HG03378 (cell line): ENCODE measurements around the gene DENND11.
A peak's percentile ranks its signal among the peaks of the same experiment; 100 is the strongest.

Source experiments
- ATAC-seq: cut with Tn5 transposase; IDR thresholded peaks from one replicate; pipeline ENCODE4 v1.9.1; 2021; ENCODE audit warnings: mild to moderate bottlenecking, moderate library complexity; ENCODE audit not compliant: unreplicated experiment

The DENND11 gene

GRCh38 chr7:141702047-141702567 is at the start of gene DENND11:
TSS of gene DENND11 (minus strand) at chr7:141702166. CDS start at chr7:141702153, 13 bp downstream.
- ATAC-seq = peak; percentile 48

- no peak for ATAC-seq
Measured at GRCh38 chr7:141748396-141748795, 46.4 kb upstream of the DENND11 start.

- no peak for ATAC-seq
Measured at GRCh38 chr7:141744131-141744530, 42.2 kb upstream of the DENND11 start.

- no peak for ATAC-seq
Measured at GRCh38 chr7:141742229-141742628, 40.3 kb upstream of the DENND11 start.

GRCh38 chr7:141739250-141739649 is 37.3 kb upstream of the DENND11 start:
- no peak for ATAC-seq

GRCh38 chr7:141738592-141739013 is 36.6 kb upstream of the DENND11 start:
- ATAC-seq = no peak

- peak; percentile 91 for ATAC-seq
Measured at GRCh38 chr7:141737836-141738591, 36.0 kb upstream of the DENND11 start, which contains the start of gene SSBP1. TSS of gene SSBP1 (plus strand) at chr7:141738358. CDS start at chr7:141739167, 809 bp downstream.

GRCh38 chr7:141737118-141737835 is 35.3 kb upstream of the DENND11 start:
- ATAC-seq = no peak

GRCh38 chr7:141731476-141732149 is 29.6 kb upstream of the DENND11 start:
- no peak for ATAC-seq

- no peak for ATAC-seq
Measured at GRCh38 chr7:141729020-141729419, 27.1 kb upstream of the DENND11 start.

- peak; percentile 78 for ATAC-seq
Measured at GRCh38 chr7:141722529-141722928, 20.6 kb upstream of the DENND11 start.

GRCh38 chr7:141717450-141717849 is 15.5 kb upstream of the DENND11 start:
- no peak for ATAC-seq

GRCh38 chr7:141715794-141716689 is 14.1 kb upstream of the DENND11 start:
- no peak for ATAC-seq

GRCh38 chr7:141715018-141715417 is 13.1 kb upstream of the DENND11 start:
- ATAC-seq = no peak

- ATAC-seq = no peak
Measured at GRCh38 chr7:141714571-141714970, 12.6 kb upstream of the DENND11 start.

- ATAC-seq = no peak
Measured at GRCh38 chr7:141713890-141714289, 11.9 kb upstream of the DENND11 start.

- no peak for ATAC-seq
Measured at GRCh38 chr7:141712603-141713255, 10.8 kb upstream of the DENND11 start.

- ATAC-seq = no peak
Measured at GRCh38 chr7:141710301-141710700, 8.3 kb upstream of the DENND11 start.

GRCh38 chr7:141709749-141710148 is 7.8 kb upstream of the DENND11 start:
- ATAC-seq = no peak

- ATAC-seq = no peak
Measured at GRCh38 chr7:141709318-141709717, 7.4 kb upstream of the DENND11 start.
